Skeletal muscle tissue (tissue), 4 donors: ENCODE measurements around the gene GRIN2D. TPM values are rescaled to one million over a fixed set of nuclear protein-coding genes. Genes with fewer than 3 reads are reported as not detected.

Experiments
- H3K27ac ChIP-seq: one replicate; pipeline ENCODE4 v1.7.0; 2013; ENCODE audit warnings: mild to moderate bottlenecking, low read depth, low read length, inconsistent platforms
- H3K27me3 ChIP-seq, 3 donors: one replicate each; pipeline ENCODE4 v1.7.0; 2013; ENCODE audit warnings: low read length in 3 of 3; ENCODE audit not compliant: control insufficient read depth in 3 of 3, insufficient read depth in 3 of 3
- H3K36me3 ChIP-seq, 3 donors: one replicate each; pipeline ENCODE4 v1.7.0; 2013; ENCODE audit warnings: low read length in 3 of 3; ENCODE audit not compliant: control insufficient read depth in 3 of 3, insufficient read depth in 3 of 3
- H3K4me1 ChIP-seq, 3 donors: one replicate each; pipeline ENCODE4 v1.7.0; 2013; ENCODE audit warnings: low read length in 3 of 3, mild to moderate bottlenecking in 3 of 3; ENCODE audit not compliant: control insufficient read depth in 3 of 3, insufficient read depth in 3 of 3
- H3K4me3 ChIP-seq, 3 donors: one replicate each; pipeline ENCODE4 v1.7.0; 2013; ENCODE audit warnings: low read length in 3 of 3
- H3K9ac ChIP-seq, 3 donors: one replicate each; pipeline ENCODE4 v1.7.0; 2013; ENCODE audit warnings: low read length in 3 of 3, mild to moderate bottlenecking in 3 of 3, moderate library complexity in 2 of 3, low read depth in 1 of 3
- H3K9me3 ChIP-seq, 3 donors: one replicate each; pipeline ENCODE4 v1.7.0; 2013; ENCODE audit warnings: low read length in 3 of 3; ENCODE audit not compliant: control insufficient read depth in 3 of 3
- total RNA-seq: library from RNA; depleted of rRNA; stranded (reverse); fragments of >200 nt; gene quantifications from one replicate; pipeline ENCODE4 v1.2.3, GENCODE V29; 2014
- donor health status: Osteomylitis.

Gene GRIN2D
- total RNA-seq, 1 donor from 2014 or later = under 0.01 TPM

GRCh38 chr19:48355365-48355954 is 38.0 kb upstream of the GRIN2D start:
- H3K9ac ChIP-seq = no peak overlapping the region
- peaks cover 4 to 5% (median 5%) of the 10 kb centered on the region in 3 donors for H3K36me3 ChIP-seq
- no peak overlapping the region for H3K27ac ChIP-seq
- no peak overlapping the region for H3K4me3 ChIP-seq
- no peaks in the 10 kb centered on the region for H3K27me3 ChIP-seq
- no peaks in the 10 kb centered on the region for H3K9me3 ChIP-seq
- H3K4me1 ChIP-seq = peaks cover 0 to 3% (median 0%) of the 10 kb centered on the region in 3 donors

DNA sequence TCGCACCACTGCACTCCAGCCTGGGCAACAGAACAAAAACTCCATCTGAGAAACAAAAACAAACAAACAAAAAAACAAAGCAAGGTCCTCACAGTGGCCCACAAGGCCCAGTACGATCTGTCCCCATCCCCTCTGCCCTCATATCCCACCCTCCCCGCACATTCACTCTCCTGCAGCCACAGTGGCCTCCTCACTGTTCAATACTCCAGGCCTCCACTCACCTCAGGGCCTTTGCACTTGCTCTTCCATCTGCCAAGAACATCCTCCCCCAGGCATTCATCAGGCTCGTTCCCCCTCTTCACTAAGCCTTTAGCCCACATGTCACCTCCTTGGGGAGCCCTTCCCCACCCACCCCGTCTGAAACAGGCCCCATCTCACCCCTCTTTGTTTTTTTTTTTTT is 34.3 kb upstream of the GRIN2D start:
- Histone ChIP-seq H3K9ac (no peak overlapping the region), H3K27me3 (no peaks in the 10 kb centered on the region), H3K9me3 (no peaks in the 10 kb centered on the region), H3K36me3 (peaks cover 7 to 9% (median 9%) of the 10 kb centered on the region in 3 donors), H3K4me1 (peaks cover 3 to 17% (median 6%) of the 10 kb centered on the region in 3 donors), H3K27ac (no peak overlapping the region), H3K4me3 (no peak overlapping the region)

- peaks cover 7 to 23% (median 12%) of the 10 kb centered on the region in 3 donors for H3K4me1 ChIP-seq
- H3K27ac ChIP-seq = no peak overlapping the region
- H3K36me3 ChIP-seq = peaks cover 7 to 9% (median 9%) of the 10 kb centered on the region in 3 donors
- no peak overlapping the region for H3K9ac ChIP-seq
- no peak overlapping the region for H3K4me3 ChIP-seq
- no peaks in the 10 kb centered on the region for H3K27me3 ChIP-seq
- no peaks in the 10 kb centered on the region for H3K9me3 ChIP-seq
Observed at GRCh38 chr19:48361912-48362311, 31.6 kb upstream of the GRIN2D start.

DNA sequence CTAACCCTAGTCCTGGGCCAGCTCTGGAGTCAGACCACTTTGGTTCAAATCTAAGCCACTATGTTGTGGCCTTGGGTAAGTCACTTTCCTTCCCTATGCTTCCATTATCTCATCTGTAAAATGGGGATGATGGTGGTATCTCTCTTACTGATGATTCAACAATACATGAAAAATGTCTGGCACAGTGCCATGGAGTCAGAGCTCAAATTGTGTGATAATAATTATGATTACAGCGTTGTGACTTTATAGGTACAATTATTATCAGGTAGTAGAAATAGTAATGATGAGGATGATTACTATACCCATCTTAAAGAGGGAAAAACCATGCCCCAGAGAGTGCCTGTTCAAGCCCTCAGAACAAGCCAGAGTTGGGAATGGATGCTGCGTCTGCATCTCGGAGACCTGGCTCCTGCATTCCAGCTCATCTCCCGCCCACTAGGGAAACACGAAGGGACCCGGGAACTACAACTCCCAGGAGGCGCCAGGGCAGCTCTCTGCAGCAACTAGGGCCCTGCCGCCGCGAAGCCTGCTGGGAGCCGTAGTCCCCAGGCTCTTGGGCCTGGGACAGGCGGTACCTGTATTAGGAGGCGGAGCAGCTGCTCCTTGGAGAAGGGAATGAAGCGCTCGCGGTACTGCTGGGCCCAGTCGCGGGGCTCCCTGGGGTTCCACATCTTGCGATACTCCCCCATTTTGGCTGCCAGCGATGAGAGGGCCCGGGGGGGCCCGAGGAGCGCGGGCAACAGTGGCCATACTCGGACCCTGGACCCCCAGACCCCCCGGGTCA is 30.6 kb upstream of the GRIN2D start:
- H3K9ac ChIP-seq = peak overlapping the region; percentile 98 to 100 (median 100)
- peak overlapping the region; percentile 98 to 100 (median 99) for H3K4me3 ChIP-seq
- no peaks in the 10 kb centered on the region for H3K9me3 ChIP-seq
- H3K36me3 ChIP-seq = peaks cover 7 to 9% (median 9%) of the 10 kb centered on the region in 3 donors
- no peaks in the 10 kb centered on the region for H3K27me3 ChIP-seq
- H3K4me1 ChIP-seq = peaks cover 7 to 21% (median 12%) of the 10 kb centered on the region in 3 donors
- peak overlapping the region; percentile 96 for H3K27ac ChIP-seq

GRCh38 chr19:48363500-48363809 is 30.0 kb upstream of the GRIN2D start:
- Histone ChIP-seq H3K9ac (peak overlapping the region; percentile 98 to 100 (median 100)), H3K27me3 (no peaks in the 10 kb centered on the region), H3K36me3 (peaks cover 7 to 9% (median 9%) of the 10 kb centered on the region in 3 donors)

GRCh38 chr19:48363810-48364597 is 29.5 kb upstream of the GRIN2D start, which contains the start of the genes SYNGR4 and TMEM143:
SYNGR4 (plus strand) TSS chr19:48364367; CDS start chr19:48365843, 1,476 bp downstream.
TMEM143 (minus strand) TSS chr19:48363940; CDS start chr19:48363920, 20 bp downstream.
- H3K9ac ChIP-seq = peak within 1 kb of the TSS; percentile 98 to 100 (median 100)

More at GRCh38 chr19:48363500-48363809, 30.0 kb upstream of the GRIN2D start:
- Histone ChIP-seq H3K27ac (peak overlapping the region; percentile 96), H3K9me3 (no peaks in the 10 kb centered on the region), H3K4me1 (peaks cover 7 to 21% (median 12%) of the 10 kb centered on the region in 3 donors), H3K4me3 (peak overlapping the region; percentile 98 to 100 (median 99))

DNA sequence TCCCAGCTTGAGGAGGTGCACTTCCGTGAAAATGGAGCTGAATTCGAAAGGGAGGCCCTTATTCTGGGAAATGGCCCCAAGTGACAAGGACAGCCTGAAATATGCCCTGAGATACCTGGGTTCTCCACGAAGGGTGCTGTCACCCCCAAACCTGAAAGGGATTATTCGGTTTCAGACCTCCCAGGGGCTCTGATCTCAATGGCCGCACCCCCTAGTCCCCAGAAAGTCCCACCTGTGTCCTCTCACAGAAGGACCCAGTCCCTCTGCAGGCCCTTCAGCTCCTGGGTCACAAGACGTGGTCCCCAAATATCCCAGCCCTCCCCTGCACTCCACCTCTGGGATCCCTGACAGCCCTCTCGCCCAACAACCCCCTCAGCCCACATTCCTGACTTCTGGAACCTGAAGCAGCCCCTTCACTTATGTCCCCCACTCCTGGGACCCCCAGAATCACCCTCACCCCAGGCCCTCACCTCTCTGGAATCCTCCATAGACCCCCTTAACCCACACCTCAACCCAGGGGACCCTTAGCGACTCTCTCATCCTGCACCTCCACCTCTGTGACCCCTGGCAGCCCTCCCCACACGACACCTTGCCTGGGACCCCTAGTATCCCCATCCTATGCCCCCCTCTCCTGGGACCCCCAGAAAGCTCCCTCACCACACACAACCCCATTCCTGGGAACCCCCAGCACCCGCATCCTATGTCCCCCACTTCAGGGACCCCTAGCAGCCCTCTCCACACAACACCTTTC is 28.7 kb upstream of the GRIN2D start:
- H3K4me3 ChIP-seq = peak overlapping the region; percentile 98 to 100 (median 99)
- H3K4me1 ChIP-seq = peaks cover 7 to 21% (median 12%) of the 10 kb centered on the region in 3 donors
- no peaks in the 10 kb centered on the region for H3K27me3 ChIP-seq
- no peaks in the 10 kb centered on the region for H3K9me3 ChIP-seq
- peak overlapping the region in 1 of 3 donors; percentile 40 for H3K9ac ChIP-seq
- peak overlapping the region; percentile 96 for H3K27ac ChIP-seq
- H3K36me3 ChIP-seq = peaks cover 5 to 7% (median 6%) of the 10 kb centered on the region in 3 donors

More at GRCh38 chr19:48363810-48364597, 29.5 kb upstream of the GRIN2D start, which contains the start of the genes SYNGR4 and TMEM143:
- Histone ChIP-seq H3K4me3 (peak within 1 kb of the TSS; percentile 98 to 100 (median 99)), H3K27ac (peak within 1 kb of the TSS; percentile 96), H3K27me3 (no peaks in the 10 kb centered on the region), H3K4me1 (peaks cover 7 to 21% (median 12%) of the 10 kb centered on the region in 3 donors), H3K36me3 (peaks cover 7 to 9% (median 9%) of the 10 kb centered on the region in 3 donors), H3K9me3 (no peaks in the 10 kb centered on the region)

GRCh38 chr19:48365602-48366001 is 27.9 kb upstream of the GRIN2D start:
- Histone ChIP-seq H3K4me1 (peaks cover 7 to 21% (median 12%) of the 10 kb centered on the region in 3 donors), H3K4me3 (no peak overlapping the region), H3K27ac (no peak overlapping the region), H3K9me3 (no peaks in the 10 kb centered on the region), H3K27me3 (no peaks in the 10 kb centered on the region), H3K9ac (no peak overlapping the region), H3K36me3 (peaks cover 2 to 4% (median 3%) of the 10 kb centered on the region in 3 donors)

DNA sequence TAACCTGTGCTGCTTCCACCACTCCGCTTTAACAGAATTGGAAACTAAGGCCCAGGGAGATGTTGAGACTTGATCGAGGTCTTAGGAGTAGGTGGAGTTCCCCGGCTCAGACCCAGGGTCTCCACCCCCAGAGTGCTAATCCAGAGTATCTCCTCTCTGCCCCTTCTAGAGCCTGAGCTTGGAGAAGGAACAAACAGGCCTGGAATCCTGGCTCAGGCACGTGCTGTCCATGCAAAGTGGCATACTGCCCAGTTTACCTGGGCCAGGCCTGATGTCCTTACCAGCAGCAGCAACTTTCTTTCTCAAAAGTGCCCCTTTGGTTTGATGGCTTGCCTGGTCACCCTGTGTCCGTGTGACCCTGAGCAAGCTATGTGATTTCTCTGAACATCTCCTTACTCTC is 25.6 kb upstream of the GRIN2D start:
- Histone ChIP-seq H3K4me3 (no peak overlapping the region), H3K36me3 (no peaks in the 10 kb centered on the region), H3K9me3 (no peaks in the 10 kb centered on the region), H3K9ac (no peak overlapping the region), H3K27me3 (no peaks in the 10 kb centered on the region), H3K27ac (no peak overlapping the region), H3K4me1 (peaks cover 7 to 17% (median 11%) of the 10 kb centered on the region in 3 donors)
